Measurements from ENCODE around the gene INF2.
"Not testable (repeated sequence)": the region's sequence is repeated elsewhere in the genome, so short reads cannot be mapped to it uniquely, and the experiment has no call there.

INF2 gene

DNA sequence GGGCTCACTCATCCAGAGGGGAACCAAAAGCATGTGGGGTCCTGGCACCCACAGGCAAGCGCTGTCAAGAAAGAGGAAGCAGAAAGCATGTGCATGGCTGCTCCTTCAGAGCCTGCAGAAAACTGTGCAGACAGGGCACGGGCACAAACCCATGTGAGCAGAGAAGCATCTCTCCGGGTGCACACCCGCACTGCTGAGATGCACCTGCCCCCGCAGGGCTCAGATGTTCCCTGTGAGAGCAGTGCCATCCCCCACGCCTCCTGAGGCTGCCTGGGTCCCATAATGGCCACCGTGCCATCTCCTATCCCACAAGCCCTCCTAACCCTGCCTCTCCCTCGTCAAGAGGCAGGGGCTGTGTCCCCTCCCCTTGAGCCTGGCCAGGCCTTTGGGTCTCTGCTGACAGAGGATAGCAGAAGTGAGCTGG, 32.3 kb upstream of the INF2 start:
- peak; percentile 75 to 86 for DNase-seq

DNA sequence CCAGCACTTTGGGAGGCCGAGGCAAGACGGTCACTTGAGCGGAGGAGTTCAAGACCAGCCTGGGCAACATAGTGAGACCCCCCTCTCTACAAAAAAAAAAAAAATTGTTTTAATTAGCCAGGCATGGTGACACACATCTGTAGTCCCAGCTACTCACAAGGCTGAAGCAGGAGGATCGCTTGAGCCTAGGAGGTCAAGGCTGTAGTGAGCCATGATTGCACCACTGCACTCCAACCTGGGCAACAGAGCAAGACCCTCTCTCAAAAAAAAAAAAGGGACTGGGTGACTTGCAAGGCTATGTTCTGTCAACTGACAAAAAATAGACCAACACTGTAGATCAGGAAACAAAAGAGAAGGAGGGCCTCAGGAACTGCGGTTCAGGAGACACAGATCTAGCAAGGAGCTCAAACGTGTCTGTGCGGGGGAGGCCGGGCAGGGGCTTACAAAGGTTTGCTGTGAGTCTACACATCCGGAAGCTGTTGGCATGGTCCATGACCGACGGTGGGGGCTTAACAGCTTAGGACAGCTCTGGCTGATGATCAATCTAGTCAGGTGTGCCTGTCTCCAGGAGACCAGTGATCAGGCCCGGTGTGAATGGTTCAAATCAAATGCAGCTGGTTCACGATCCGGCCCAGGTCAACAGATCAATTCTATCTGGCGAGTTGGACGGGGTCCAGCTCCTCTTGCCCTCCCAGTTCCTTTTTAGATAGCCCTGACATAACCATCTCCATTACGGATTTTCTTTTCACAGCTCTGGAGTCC, 31.7 kb upstream of the INF2 start:
- no peak for DNase-seq

DNA sequence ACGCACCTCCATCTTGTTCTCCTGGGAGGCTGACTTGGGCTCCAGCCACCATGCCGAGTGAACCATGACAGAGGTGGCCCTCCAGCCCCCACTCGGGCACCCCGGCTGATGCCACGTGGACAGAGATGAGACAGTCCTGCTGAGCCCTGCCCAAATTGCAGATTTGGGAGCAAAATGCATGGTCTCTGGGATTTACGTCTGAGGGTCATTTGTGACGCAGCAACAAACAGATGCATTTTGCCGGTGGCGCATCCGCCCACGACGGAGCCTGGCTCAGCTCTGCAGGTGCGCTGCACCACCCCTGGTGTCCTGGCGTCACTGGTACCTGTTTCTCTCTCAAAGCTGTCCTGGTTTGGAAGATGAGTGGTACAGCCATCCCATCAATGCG, 31.1 kb upstream of the INF2 start:
- no peak for DNase-seq

DNA sequence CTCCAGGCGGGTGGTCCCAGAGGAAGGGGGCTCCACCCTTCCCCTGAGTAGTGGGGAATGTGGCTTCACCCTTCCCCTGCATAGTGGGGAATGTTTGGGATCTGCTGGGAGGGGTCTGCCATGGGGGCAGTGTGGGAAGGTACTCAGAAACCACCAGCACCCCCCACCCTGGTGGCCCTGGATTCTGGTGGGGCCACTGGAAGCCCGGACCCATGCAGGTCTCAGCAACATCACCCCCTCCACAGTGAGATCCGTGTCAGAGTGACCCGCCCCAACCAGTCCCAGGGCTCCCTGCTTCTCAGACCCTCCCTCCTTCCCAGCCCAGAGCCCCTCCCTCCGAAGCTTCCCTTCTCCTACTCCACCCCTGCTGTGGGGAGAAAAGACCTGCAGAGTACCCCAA, 30.3 kb upstream of the INF2 start:
- DNase-seq, result no peak

DNA sequence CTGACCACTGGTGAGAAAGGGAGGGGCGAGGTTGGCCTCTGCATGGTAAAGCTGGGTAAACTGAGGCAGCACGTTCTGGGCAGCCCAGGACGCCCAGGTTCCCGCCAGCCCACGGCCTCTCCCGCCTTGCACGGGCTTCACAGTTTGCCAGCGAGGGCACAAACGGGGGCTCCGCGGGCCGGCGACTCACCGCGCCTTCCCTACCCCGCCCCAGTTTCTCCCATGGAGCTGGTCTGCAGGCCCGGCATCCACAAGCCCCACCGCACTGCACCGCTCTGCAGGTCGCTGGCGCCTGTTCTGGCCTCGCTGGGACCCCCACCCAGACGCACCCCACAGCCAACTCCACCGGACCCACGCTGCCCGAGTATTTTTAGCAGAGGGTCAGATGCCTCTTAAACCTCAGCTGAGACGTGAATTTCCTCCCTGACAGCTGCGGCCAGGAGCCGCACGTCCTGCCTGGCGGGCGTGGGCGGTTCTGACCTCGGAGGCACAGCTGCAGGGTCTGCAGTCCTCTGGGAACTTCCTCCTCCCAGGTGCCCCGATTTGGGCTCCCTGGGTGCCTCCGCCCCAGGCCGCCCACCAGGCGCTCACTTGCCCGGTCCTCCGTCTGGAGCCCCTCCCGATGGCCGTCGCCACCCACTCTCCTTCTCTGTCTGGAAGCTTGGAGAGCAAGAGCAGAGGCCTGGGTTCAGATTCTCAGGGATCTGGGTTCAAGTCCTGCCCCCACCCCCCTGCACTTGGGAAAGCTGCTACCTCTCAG, 29.5 kb upstream of the INF2 start:
- DNase-seq, result peak; percentile 54 to 85

DNA sequence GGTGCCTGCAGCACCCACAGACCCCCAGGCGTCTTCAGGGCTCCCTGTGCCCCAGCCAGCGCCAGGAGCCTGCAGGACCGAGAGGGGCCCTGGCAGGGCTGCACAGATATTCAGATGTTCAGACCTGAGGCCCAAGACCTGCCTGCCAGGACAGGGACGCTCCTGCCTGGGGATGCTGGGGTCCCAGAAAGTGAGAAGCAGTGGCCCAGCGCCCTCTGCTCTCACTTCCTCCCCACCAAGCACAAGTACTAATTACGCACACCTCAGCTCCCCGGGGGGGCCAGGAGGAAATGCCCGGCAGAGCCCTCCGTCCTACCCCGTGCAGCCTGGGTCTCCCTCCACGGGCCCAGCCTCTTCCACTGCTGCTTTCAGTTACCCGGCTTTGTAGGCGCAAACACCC, 28.8 kb upstream of the INF2 start:
- DNase-seq, result peak in 1 of 2 donors; percentile 27

- no peak for DNase-seq
Observed at GRCh38 chr14:104661086-104661485, 28.3 kb upstream of the INF2 start.

- not testable (repeated sequence) for DNase-seq
Observed at GRCh38 chr14:104661528-104662157, 27.8 kb upstream of the INF2 start.

DNA sequence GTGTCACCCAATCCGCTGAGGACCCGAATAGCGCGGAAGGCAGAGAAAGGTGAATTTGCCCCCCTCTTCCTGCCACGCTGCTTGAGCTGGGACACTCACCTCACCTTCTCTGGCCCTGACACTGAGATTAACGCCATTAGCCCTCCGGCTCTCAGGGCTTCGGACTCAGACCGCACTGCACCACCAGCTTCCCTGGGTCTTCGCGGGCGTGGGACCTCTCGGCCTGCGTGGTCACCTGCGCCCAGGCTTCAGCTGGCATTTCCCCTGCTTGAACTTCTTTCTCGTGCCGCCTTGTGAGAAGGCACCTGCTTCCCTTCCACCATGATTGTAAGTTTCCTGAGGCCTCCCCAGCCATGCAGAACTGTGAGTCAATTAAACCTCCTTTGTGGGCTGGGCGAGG, 26.9 kb upstream of the INF2 start:
- not testable (repeated sequence) for DNase-seq

DNA sequence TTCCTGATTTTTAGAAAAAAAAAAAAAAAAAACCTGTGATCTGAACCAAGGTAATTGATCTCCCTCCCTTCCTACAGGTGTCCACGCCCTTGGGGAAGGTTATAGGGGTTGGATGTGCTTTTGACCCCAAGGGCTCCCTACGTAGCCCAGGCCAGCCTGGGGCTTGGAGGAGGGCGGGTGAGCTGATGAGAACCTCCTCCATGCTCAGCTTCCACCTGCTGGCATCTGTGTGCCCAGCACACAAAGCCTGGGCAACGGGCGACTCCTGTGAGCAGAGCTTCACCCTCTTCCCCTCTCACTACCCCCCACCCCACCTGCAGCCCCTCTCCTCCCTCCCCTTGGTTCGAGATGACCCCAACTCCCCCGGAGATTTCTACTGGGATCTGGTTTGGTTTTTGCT, 25.3 kb upstream of the INF2 start:
- DNase-seq, result no peak

DNA sequence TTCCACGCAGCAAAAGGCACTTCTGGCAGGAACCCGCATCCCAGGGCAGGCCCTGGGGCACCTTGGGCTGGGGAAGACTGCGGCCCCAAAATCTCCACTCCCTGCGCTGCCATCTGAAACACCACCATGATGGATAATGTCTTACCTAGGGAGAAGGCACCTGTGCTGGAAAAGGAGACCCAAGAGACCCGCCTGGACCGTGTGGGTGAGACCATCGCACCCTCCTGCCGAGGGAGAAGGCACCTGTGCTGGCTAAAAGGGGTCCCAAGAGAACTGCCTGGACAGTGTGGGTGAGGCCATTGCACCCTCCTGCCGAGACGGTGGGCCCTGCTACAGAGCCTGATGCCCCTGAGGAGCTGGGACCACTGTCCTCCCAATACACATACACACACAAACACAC, 24.8 kb upstream of the INF2 start:
- no peak for DNase-seq

DNA sequence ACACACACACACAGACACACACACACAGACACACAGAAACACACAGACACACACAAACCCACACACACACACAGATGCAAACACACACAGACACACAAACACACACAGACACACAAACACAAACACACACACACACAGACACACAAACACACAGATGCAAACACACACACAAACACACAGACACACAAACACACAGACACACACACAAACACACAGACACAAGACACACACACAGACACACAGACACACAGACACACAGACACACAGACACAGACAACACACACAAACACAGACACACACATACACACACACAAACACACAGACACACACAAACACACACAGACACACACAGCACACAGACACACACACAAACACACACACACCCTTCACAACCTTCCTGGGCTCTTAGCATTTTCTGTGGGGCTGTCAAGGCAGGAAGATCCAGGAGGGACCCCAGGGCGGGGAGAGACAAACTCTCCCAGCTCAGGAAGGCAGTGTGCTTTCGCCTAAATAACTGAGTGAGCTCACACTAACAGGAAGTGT, 24.2 kb upstream of the INF2 start:
- DNase-seq, result peak in 1 of 2 donors; percentile 23

- peak in 1 of 2 donors; percentile 25 for DNase-seq
Observed at GRCh38 chr14:104665657-104666522, 23.5 kb upstream of the INF2 start.

GRCh38 chr14:104666523-104666895, 22.9 kb upstream of the INF2 start:
- not testable (repeated sequence) for DNase-seq

- DNase-seq, result no peak
Observed at GRCh38 chr14:104666981-104667380, 22.4 kb upstream of the INF2 start.

DNA sequence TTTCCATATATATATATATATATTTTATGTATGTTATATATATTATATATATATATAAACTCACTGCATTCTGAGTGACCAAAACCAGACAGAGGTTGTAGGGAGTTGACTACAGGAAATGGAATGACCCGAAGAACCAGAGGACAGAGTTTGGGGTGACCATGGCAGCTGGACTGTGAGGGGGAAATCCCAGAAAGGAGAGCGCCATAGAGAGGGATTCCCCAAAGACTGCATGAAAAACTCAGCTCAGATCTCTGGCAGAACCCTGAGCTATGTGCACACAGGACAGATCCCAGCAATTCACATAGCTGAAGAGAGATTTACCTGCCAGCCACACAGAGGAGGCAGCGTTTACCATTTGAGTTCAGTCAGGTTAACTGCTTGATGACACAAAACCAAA, 19.7 kb upstream of the INF2 start:
- DNase-seq, result no peak

DNA sequence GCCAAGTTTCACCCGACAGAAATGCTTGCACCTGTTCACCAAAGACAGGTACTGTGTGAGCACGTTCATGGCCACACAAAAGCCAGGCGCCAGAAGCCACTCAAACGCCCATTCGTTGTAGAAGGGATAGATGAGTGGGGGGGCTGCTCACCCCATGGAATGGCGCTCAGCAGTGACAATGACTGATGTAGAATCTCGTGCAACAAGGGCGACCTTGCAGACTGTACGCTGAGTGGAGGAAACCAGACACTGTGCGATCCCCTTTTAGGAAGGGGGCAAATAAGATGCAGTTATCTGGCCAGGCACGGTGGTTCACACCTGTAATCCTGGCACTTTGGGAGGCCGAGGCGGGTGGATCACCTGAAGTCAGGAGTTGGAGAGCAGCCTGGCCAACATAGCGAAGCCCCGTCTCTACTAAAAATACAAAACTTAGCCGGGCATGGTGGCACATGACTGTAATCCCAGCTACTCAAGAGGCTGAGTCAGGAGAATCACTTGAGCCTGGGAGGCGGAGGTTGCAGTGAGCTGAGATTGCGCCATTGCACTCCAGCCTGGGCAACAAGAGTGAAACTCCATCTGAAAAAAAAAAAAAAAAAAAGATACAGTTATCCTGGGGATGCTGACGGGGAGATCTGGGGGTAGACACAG, 18.0 kb upstream of the INF2 start:
- peak; percentile 15 to 37 for DNase-seq

- peak in 1 of 2 donors; percentile 29 for DNase-seq
Observed at GRCh38 chr14:104672119-104672518, 17.3 kb upstream of the INF2 start.

GRCh38 chr14:104673481-104673880, 15.9 kb upstream of the INF2 start:
- DNase-seq, result no peak

DNA sequence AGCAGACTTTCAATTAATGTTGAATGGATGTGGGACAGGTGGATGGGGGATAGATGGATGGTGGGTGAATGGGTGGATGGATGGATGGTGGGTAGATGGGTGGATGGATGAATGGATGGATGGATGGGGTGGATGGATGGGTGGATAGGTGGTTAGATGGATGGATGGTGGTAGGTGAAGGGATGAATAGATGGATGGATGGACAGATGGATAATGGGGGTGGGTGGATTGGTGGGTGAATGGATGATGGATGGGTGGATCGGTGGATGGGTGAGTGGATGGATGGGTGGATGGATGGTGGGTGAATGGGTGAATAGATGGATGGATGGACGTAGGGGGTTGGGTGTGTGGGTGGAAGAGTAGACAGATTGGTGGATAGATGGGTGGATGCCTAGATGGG, 14.0 kb upstream of the INF2 start:
- DNase-seq, result no peak

- DNase-seq, result no peak
Observed at GRCh38 chr14:104676130-104676693, 13.2 kb upstream of the INF2 start.
